Aorta (tissue), 5 donors: ENCODE measurements around the gene MAP2K4. TPM values are rescaled to one million over a fixed set of nuclear protein-coding genes. Genes with fewer than 3 reads are reported as not detected.
"Not testable (repeated sequence)": the region's sequence is repeated elsewhere in the genome, so short reads cannot be mapped to it uniquely, and the experiment has no call there.

Experiments
- ATAC-seq: fragments of 200-7000 bp; cut with Tn5 transposase; one replicate; pipeline ENCODE4 v1.9.1; 2022; ENCODE audit warnings: moderate library complexity; ENCODE audit not compliant: low FRiP score
- DNase-seq, 2 donors: peaks; one replicate each; pipeline ENCODE4 v3.0.0-alpha.2; 2020
- H3K27ac ChIP-seq, 2 donors: one replicate each; pipeline ENCODE4 v1.5.1; 2013; ENCODE audit warnings: low read length in 2 of 2, mild to moderate bottlenecking in 2 of 2, moderate library complexity in 2 of 2, control low read depth in 1 of 2, inconsistent platforms in 1 of 2, low read depth in 1 of 2
- H3K27me3 ChIP-seq, 2 donors: one replicate each; pipeline ENCODE4 v1.6.1; 2013; ENCODE audit warnings: control low read depth in 1 of 2, low read length in 1 of 2, mild to moderate bottlenecking in 1 of 2, moderate library complexity in 1 of 2; ENCODE audit not compliant: insufficient read depth in 2 of 2, control insufficient read depth in 1 of 2
- H3K36me3 ChIP-seq, 2 donors: one replicate each; pipeline ENCODE4 v1.6.1; 2013; ENCODE audit warnings: control low read depth in 1 of 2, low read length in 1 of 2, mild to moderate bottlenecking in 1 of 2; ENCODE audit not compliant: insufficient read depth in 2 of 2, control insufficient read depth in 1 of 2
- H3K4me1 ChIP-seq, 2 donors: one replicate each; pipeline ENCODE4 v1.6.1; 2013; ENCODE audit warnings: low read length in 2 of 2, control low read depth in 1 of 2, mild to moderate bottlenecking in 1 of 2, moderate library complexity in 1 of 2; ENCODE audit not compliant: insufficient read depth in 2 of 2, control insufficient read depth in 1 of 2
- H3K4me3 ChIP-seq, 2 donors: one replicate each; pipeline ENCODE4 v1.5.1; 2013; ENCODE audit warnings: low read length in 2 of 2, control low read depth in 1 of 2, mild to moderate bottlenecking in 1 of 2
- H3K9me3 ChIP-seq: one replicate; pipeline ENCODE4 v1.6.1; 2013; ENCODE audit warnings: mild to moderate bottlenecking, low read length; ENCODE audit not compliant: control insufficient read depth
- WGBS, 2 donors: extraction: QIAGEN DNeasy Blood & Tissue Kit; methylation state at CpG; one replicate each; pipeline ENCODE4 v1.1.7; 2013; 5-methylcytosine and 5-hydroxymethylcytosine counted together
- intact Hi-C, 2 donors: fragments of 100-400 bp; cut with DNase I; formaldehyde crosslinking; loops; one replicate each; pipeline versions ENCODE4 v1.14.2 to v1.15.0; 2022
- polyA plus RNA-seq, 2 donors: library from polyadenylated mRNA; stranded (reverse); fragments of 200-250 nt; gene quantifications; one replicate each; pipeline ENCODE4 v1.2.3, GENCODE V29; 2013
- total RNA-seq, 2 donors: library from RNA; stranded (reverse); fragmentation: NEBNext Ultra II Directional; extraction: Animal tissue kit (Norgen Biotek cat#: 25700); gene quantifications; one replicate each; pipeline ENCODE4 v1.2.1, GENCODE V29; 2021
- donor health status: healthy with polysubstance abuse.
- donor health status: Bipolar disorder and iron deficiency.
- donor health status: DM: no; HTN: no; CAD: no.
- donor health status: DM: no; HTN: no; CAD: no.
- donor health status: DM: yes; HTN: yes; CAD: no.

Gene MAP2K4
- total and polyA plus RNA-seq, 4 donors: 9.3 to 39.3 (median 23.8) TPM

DNA sequence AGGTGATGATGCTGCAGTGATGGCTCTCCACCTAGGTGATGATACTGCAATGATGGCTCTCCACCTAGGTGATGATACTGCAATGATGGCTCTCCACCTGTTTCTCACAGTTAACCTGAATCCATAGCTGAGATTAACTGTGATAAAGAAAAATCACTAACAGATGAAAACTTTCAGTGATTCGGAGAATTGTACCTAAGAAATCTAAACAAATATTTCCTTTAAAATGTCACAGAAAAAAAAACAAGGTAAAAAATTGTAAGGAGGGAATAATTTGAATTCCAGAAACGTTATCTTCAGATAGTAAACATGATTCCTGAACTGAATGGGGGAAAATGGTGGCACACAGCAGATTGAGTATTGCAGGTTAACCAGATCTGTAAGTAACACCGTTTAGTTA is 113.4 kb downstream of the MAP2K4 start:
- Histone ChIP-seq H3K4me1 (peaks cover 0 to 2% of the 10 kb centered on the region in 2 donors), H3K9me3 (no peaks in the 10 kb centered on the region), H3K36me3 (peaks cover 2 to 9% of the 10 kb centered on the region in 2 donors), H3K4me3 (no peak overlapping the region), H3K27me3 (no peaks in the 10 kb centered on the region), H3K27ac (no peak overlapping the region)
- DNase-seq: no peak
- 38 to 60% methylated on average over 3 of the region's 3 CpGs for WGBS, 2 donors
- no peak for ATAC-seq
- intact Hi-C loops: no loop called here

DNA sequence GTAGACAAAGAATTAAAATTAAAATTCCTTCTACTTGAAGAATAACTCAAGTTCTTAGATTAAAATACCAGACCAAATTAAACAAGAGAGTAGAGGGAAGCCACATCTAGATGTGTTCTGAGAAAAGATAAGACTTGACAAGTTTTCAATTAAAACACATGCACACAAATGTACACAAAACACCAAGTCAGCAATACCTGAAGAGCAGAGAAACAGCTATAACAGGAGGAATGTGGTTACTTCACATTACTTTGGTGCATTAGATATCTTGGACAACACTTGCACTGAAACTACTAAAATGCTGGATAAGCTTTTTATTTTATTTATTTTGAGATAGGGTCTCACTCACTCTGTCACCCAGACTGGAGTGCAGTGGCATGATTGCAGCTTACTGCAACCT is 113.9 kb downstream of the MAP2K4 start:
- no peak for ATAC-seq
- intact Hi-C loops: no loop called here
- H3K36me3 ChIP-seq: peaks cover 2 to 5% of the 10 kb centered on the region in 2 donors
- H3K4me3 ChIP-seq: no peak overlapping the region
- no peaks in the 10 kb centered on the region for H3K27me3 ChIP-seq
- DNase-seq: no peak
- no peak overlapping the region for H3K27ac ChIP-seq
- H3K9me3 ChIP-seq: no peaks in the 10 kb centered on the region
- peaks cover 0 to 2% of the 10 kb centered on the region in 2 donors for H3K4me1 ChIP-seq

DNA sequence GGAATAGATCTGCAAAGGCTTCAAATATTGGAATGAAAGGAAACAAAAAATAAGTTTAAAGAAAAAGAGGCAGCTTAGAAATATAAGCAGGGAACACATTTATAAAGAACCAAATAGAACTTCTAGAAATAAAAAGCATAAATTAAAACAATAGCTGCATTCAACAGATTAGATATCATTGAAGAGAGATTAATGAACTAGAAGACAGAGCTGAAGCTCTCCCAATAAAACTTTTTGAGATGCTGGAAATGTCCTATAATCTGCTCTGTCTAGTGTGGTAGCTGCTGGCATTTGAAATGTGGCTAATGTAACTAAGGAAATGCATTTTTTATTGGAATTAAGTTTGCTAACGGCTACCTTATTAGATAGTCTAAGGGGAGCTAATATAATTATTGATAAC is 115.6 kb downstream of the MAP2K4 start:
- H3K9me3 ChIP-seq: no peaks in the 10 kb centered on the region
- WGBS, 2 donors: 62 to 67% methylated on average over 1 of the region's 1 CpG
- H3K27me3 ChIP-seq: no peaks in the 10 kb centered on the region
- no peak for ATAC-seq
- peaks cover 2 to 10% of the 10 kb centered on the region in 2 donors for H3K36me3 ChIP-seq
- intact Hi-C loops: no loop called here
- DNase-seq: no peak
- no peak overlapping the region for H3K27ac ChIP-seq
- H3K4me1 ChIP-seq: peaks cover 0 to 2% of the 10 kb centered on the region in 2 donors
- H3K4me3 ChIP-seq: no peak overlapping the region

DNA sequence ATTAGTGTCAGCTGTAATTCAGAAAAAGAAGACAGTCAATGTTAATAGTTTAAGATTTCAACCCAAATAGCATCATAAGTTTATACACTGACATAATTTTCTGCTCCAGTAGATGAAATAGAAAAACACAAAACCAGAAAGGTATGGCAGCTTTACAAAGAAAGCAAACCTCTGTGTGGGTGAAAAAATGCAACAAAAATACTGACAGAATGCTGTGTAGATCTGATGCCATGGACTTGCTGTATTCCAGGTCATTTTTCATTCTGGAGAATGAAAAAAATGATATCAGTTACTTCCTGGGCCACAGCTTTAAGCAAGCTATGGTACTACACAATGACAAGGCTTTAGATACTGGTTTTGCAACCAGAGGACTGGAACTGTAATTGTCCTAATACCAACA is 116.0 kb downstream of the MAP2K4 start:
- H3K27ac ChIP-seq: no peak overlapping the region
- no peak overlapping the region for H3K4me3 ChIP-seq
- H3K9me3 ChIP-seq: no peaks in the 10 kb centered on the region
- ATAC-seq (no peak), DNase-seq (no peak)
- H3K27me3 ChIP-seq: no peaks in the 10 kb centered on the region
- peaks cover 2 to 10% of the 10 kb centered on the region in 2 donors for H3K36me3 ChIP-seq
- intact Hi-C loops: no loop called here
- peaks cover 0 to 2% of the 10 kb centered on the region in 2 donors for H3K4me1 ChIP-seq

DNA sequence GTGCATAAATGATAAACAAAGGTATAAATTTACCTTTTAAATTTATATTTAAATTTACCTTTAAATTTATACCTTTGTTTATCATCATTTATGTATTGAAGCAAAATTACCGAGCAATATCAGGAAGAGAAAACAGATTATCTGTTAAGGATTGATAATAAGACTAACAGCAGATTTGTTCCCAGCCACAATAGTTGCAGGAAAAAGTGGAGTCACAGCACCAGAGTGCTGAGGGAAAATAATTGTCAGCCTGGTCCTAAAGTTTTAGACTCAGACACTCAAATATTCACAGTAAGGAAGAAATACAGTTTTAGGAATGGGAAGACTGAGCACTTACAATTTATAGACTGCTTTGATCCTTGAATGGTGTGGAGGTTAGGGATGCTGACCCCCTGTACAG is 117.2 kb downstream of the MAP2K4 start:
- ATAC-seq: no peak

DNA sequence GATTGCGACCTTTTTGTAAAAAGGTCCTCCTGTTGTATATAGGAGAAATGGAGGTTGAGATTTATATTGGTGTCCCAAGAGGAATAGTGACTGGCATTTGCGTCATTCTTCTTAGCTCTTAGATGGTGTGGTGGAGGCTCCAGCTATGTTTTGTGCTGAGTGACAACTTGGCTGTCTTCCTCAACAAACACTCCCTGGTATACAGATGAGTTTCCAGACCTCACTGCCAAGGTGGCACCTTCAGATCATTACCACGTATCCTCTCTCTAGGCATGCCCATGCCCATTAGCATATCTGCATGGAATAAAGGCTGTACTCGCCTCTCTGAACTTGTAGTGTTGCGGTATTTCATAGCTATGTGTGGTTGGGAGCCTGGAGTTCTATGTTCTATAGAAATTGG is 120.0 kb downstream of the MAP2K4 start:
- ATAC-seq (no peak), DNase-seq (no peak)
- no peaks in the 10 kb centered on the region for H3K27me3 ChIP-seq
- no peaks in the 10 kb centered on the region for H3K9me3 ChIP-seq
- intact Hi-C loops: no loop called here
- no peak overlapping the region for H3K27ac ChIP-seq
- no peaks in the 10 kb centered on the region for H3K4me1 ChIP-seq
- WGBS, 2 donors: 70 to 84% methylated on average over 5 of the region's 5 CpGs
- H3K4me3 ChIP-seq: no peak overlapping the region
- H3K36me3 ChIP-seq: peaks cover 6 to 12% of the 10 kb centered on the region in 2 donors

More for the DNA sequence above, 117.2 kb downstream of the MAP2K4 start:
- H3K4me3 ChIP-seq: no peak overlapping the region
- no peaks in the 10 kb centered on the region for H3K9me3 ChIP-seq
- peaks cover 0 to 2% of the 10 kb centered on the region in 2 donors for H3K4me1 ChIP-seq
- no peaks in the 10 kb centered on the region for H3K27me3 ChIP-seq
- peaks cover 2 to 10% of the 10 kb centered on the region in 2 donors for H3K36me3 ChIP-seq
- intact Hi-C loops: no loop called here
- H3K27ac ChIP-seq: no peak overlapping the region
- 96 to 98% methylated on average over 1 of the region's 1 CpG for WGBS, 2 donors
- no peak for DNase-seq

DNA sequence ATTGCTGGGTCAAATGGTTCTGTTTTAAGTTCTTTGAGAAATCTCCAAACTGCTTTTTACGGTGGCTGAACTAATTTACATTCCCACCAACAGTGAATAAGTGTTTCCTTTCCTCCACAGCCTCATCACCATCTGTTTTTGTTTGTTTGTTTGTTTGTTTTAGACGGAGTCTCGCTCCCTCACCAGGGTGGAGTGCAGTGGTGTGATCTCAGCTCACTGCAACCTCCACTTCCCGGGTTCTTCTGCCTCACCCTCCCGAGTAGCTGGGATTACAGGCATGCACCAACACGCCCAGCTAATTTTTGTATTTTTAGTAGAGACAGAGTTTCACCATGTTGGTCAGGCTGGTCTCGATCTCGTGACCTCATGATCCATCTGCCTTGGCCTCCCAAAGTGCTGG is 141.5 kb downstream of the MAP2K4 start:
- ATAC-seq, DNase-seq, H3K27ac ChIP-seq, H3K9me3 ChIP-seq, H3K27me3 ChIP-seq, intact Hi-C loops, H3K4me3 ChIP-seq, H3K36me3 ChIP-seq, H3K4me1 ChIP-seq: not testable (repeated sequence)
- WGBS, 2 donors: 39 to 56% methylated on average over 8 of the region's 8 CpGs

DNA sequence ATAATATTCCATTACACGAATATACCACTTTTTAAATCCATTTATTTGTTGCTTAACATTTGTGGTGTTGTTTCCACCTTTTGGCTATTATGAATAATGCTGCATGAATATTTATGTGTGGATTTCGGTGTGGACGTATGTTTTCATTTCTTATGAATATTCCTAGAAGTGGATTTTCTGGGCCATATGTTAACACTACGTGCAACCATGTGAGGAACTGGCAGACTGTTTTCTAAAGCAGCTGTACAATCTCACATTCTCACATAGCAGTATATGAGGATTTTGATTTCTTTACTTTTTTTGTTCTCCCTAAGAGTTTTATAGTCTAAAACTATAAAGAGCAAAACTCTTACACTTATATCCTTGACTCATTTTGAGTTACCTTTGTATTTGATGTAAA is 143.4 kb downstream of the MAP2K4 start:
- ATAC-seq (no peak), DNase-seq (no peak)
- Histone ChIP-seq H3K4me3 (no peak overlapping the region), H3K9me3 (no peaks in the 10 kb centered on the region), H3K27me3 (no peaks in the 10 kb centered on the region), H3K27ac (no peak overlapping the region), H3K36me3 (no peaks in the 10 kb centered on the region), H3K4me1 (no peaks in the 10 kb centered on the region)
- intact Hi-C loops: no loop called here
- 92 to 94% methylated on average over 4 of the region's 4 CpGs for WGBS, 2 donors

DNA sequence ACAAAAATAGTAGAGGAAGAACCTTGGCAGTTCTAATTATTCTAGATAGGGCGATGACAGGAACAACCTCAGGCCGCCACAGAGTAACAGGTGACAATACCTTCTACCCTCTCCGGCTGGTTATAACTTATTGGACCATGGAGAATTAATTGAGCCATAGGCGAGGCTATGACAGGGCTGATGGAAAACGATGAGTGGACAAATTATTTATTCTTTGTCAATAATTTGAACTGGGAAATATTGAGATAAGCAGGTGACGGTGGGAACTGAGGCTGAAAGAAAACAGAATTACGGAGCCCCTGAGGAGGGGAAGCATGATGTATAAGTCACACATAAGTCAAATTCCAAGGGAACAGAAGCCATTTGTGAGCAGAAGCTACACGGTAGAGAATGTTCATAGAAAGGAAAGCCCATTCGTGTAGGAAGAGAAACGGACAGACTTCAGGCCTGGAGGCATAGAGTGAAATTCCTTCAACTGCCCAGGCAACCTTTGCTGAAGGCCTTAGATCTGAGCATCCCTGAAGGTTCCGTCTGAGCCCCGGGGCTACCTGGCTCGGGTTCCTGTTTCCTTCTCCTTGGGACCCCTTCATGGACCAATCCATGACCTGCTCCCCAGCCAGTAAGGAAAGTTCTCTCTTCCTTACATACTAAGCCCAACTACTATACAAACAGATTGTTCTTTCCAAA is 158.1 kb downstream of the MAP2K4 start:
- DNase-seq (no peak), ATAC-seq (no peak)
- intact Hi-C loops: loop anchor here in 1 of 2 donors (2.0 kb wide), 1 partner anchor 488 kb away; no protein-coding TSS in a partner anchor

More for the DNA sequence above, 158.1 kb downstream of the MAP2K4 start:
- WGBS, 2 donors: 88 to 91% methylated on average over 13 of the region's 13 CpGs
- Histone ChIP-seq H3K36me3 (no peaks in the 10 kb centered on the region), H3K4me3 (no peak overlapping the region), H3K4me1 (peaks cover 0 to 4% of the 10 kb centered on the region in 2 donors), H3K27me3 (no peaks in the 10 kb centered on the region), H3K27ac (no peak overlapping the region), H3K9me3 (no peaks in the 10 kb centered on the region)
